ENCODE measurements around the gene NECTIN1.
A peak's percentile ranks its signal among the peaks of the same experiment; 100 is the strongest.

Gene NECTIN1

DNA sequence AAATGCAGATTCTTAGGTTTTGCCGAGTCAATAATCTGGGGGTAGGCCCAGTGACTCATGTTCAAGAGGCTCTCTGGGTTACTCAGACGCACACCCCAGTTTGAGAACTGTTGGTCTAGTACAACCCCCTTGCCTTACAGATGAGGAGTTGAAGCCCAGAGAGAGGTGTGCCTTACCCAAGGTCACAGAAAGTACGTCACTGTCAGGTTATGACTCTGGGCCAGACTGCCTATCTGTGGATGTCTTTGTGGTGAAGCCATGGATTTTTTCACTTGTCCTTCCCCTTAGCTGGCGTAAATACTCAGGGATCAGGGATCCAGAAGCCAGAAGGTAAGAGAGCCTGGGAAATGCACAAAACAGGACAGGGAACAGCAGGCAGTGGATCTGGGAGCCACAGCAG, 25.2 kb upstream of the NECTIN1 start:
- H3K27me3 ChIP-seq (ENCODE audit: low read length) = no peaks in the 10 kb centered on the region
- no peaks in the 10 kb centered on the region for H4K20me1 ChIP-seq (ENCODE audit: low read depth, low read length)
- no peaks in the 10 kb centered on the region for H3K36me3 ChIP-seq (ENCODE audit: low read length)
- H3F3A ChIP-seq (ENCODE audit: insufficient read depth) = no peaks in the 10 kb centered on the region
- no peaks in the 10 kb centered on the region for H3K9me3 ChIP-seq (ENCODE audit: insufficient read depth, low read length)
- H3K4me3 ChIP-seq (ENCODE audit: insufficient read depth, low read length, poor library complexity, severe bottlenecking) = no peak overlapping the region
- H3K79me2 ChIP-seq (ENCODE audit: insufficient read depth, low read length) = no peaks in the 10 kb centered on the region
- no peaks in the 10 kb centered on the region for H3K9me2 ChIP-seq (replicated peaks; ENCODE audit: insufficient read depth, low read length)
- TF ChIP-seq, protein P1, sequence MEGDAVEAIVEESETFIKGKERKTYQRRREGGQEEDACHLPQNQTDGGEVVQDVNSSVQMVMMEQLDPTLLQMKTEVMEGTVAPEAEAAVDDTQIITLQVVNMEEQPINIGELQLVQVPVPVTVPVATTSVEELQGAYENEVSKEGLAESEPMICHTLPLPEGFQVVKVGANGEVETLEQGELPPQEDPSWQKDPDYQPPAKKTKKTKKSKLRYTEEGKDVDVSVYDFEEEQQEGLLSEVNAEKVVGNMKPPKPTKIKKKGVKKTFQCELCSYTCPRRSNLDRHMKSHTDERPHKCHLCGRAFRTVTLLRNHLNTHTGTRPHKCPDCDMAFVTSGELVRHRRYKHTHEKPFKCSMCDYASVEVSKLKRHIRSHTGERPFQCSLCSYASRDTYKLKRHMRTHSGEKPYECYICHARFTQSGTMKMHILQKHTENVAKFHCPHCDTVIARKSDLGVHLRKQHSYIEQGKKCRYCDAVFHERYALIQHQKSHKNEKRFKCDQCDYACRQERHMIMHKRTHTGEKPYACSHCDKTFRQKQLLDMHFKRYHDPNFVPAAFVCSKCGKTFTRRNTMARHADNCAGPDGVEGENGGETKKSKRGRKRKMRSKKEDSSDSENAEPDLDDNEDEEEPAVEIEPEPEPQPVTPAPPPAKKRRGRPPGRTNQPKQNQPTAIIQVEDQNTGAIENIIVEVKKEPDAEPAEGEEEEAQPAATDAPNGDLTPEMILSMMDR (IDR thresholded peaks at IDR 0.05; ENCODE audit: insufficient read depth, low read length, poor library complexity, severe bottlenecking) = no peak
- no peak for TF ChIP-seq EZH2phosphoT487 (conservative IDR thresholded peaks at IDR 0.05; ENCODE audit: low read length)
- H3K9ac ChIP-seq (ENCODE audit: low read length) = no peak overlapping the region
- no peak overlapping the region for H2AFZ ChIP-seq (ENCODE audit: low read depth, low read length, severe bottlenecking)
- H3K27ac ChIP-seq (ENCODE audit: low read depth, low read length) = no peak overlapping the region
- no peak overlapping the region for H3K4me2 ChIP-seq (ENCODE audit: low read depth, low read length, poor library complexity, severe bottlenecking)

DNA sequence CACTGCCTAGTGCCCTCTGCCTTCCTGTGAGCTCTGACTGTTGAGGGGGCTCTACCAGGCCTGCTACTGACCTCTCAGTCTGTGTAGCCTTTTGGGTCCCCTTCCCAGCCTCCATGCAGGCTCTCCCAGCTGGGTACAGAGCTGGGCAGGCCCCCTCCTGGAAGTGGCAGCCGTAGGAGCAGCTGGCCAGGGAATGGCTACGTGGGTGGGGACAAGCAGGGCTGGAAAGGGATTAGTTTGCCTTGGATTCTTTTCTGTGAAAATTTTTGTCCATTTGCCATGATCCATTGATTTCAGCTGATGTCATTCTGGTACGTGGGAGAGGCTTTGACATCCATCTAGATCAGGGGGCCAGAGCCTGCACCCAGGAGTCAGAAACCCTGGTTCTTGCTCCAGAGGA, 23.9 kb upstream of the NECTIN1 start:
- TF ChIP-seq, protein P1 (IDR thresholded peaks at IDR 0.05; ENCODE audit: insufficient read depth, low read length, poor library complexity, severe bottlenecking) = no peak
- no peak for TF ChIP-seq EZH2phosphoT487 (conservative IDR thresholded peaks at IDR 0.05; ENCODE audit: low read length)
- no peaks in the 10 kb centered on the region for H3K36me3 ChIP-seq (ENCODE audit: low read length)
- H3K4me3 ChIP-seq (ENCODE audit: insufficient read depth, low read length, poor library complexity, severe bottlenecking) = no peak overlapping the region
- H4K20me1 ChIP-seq (ENCODE audit: low read depth, low read length) = no peaks in the 10 kb centered on the region
- H3K9me2 ChIP-seq (replicated peaks; ENCODE audit: insufficient read depth, low read length) = no peaks in the 10 kb centered on the region
- peak overlapping the region; percentile 10 for H3K4me2 ChIP-seq (ENCODE audit: low read depth, low read length, poor library complexity, severe bottlenecking)
- H3K79me2 ChIP-seq (ENCODE audit: insufficient read depth, low read length) = no peaks in the 10 kb centered on the region
- no peaks in the 10 kb centered on the region for H3K9me3 ChIP-seq (ENCODE audit: insufficient read depth, low read length)
- no peak overlapping the region for H2AFZ ChIP-seq (ENCODE audit: low read depth, low read length, severe bottlenecking)
- no peaks in the 10 kb centered on the region for H3K27me3 ChIP-seq (ENCODE audit: low read length)
- H3K27ac ChIP-seq (ENCODE audit: low read depth, low read length) = no peak overlapping the region
- no peaks in the 10 kb centered on the region for H3F3A ChIP-seq (ENCODE audit: insufficient read depth)
- H3K9ac ChIP-seq (ENCODE audit: low read length) = no peak overlapping the region; the same call in 1 of the 2 replicates

DNA sequence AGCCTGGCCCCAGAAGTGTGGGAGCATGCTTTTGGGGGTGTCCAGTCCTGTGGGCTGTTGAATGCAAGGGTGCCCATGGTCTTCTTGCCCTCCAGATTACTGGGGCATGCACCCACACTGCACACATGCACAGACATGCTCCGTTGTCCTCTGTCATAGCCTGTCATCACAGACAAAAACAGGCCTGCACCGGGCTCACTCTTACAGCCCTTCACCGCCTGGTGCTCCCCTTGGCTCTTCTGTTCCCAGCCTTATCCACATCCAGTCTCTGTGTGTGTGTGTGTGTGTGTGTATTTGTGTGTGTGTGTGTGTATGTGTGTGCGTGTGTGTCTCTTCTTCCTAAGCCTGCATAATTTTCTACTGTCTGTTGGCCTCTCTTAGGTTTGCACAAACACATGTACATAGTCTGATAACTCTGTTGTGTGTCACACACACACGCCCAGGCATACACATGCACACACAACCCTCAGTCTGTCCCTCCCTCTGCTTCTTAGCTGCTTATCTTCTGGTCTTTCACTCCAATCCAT, 23.4 kb upstream of the NECTIN1 start:
- H3K27ac ChIP-seq (ENCODE audit: low read depth, low read length) = no peak overlapping the region
- no peaks in the 10 kb centered on the region for H3K27me3 ChIP-seq (ENCODE audit: low read length)
- no peaks in the 10 kb centered on the region for H3K9me3 ChIP-seq (ENCODE audit: insufficient read depth, low read length)
- H3K9ac ChIP-seq (ENCODE audit: low read length) = no peak overlapping the region; the same call in 1 of the 2 replicates
- no peaks in the 10 kb centered on the region for H3K9me2 ChIP-seq (replicated peaks; ENCODE audit: insufficient read depth, low read length)
- no peak for TF ChIP-seq EZH2phosphoT487 (conservative IDR thresholded peaks at IDR 0.05; ENCODE audit: low read length)
- TF ChIP-seq, protein P1 (IDR thresholded peaks at IDR 0.05; ENCODE audit: insufficient read depth, low read length, poor library complexity, severe bottlenecking) = no peak
- H4K20me1 ChIP-seq (ENCODE audit: low read depth, low read length) = no peaks in the 10 kb centered on the region
- H3F3A ChIP-seq (ENCODE audit: insufficient read depth) = no peaks in the 10 kb centered on the region
- H3K79me2 ChIP-seq (ENCODE audit: insufficient read depth, low read length) = no peaks in the 10 kb centered on the region
- no peak overlapping the region for H3K4me3 ChIP-seq (ENCODE audit: insufficient read depth, low read length, poor library complexity, severe bottlenecking)
- peak overlapping the region; percentile 10 for H3K4me2 ChIP-seq (ENCODE audit: low read depth, low read length, poor library complexity, severe bottlenecking)
- no peaks in the 10 kb centered on the region for H3K36me3 ChIP-seq (ENCODE audit: low read length)
- H2AFZ ChIP-seq (ENCODE audit: low read depth, low read length, severe bottlenecking) = no peak overlapping the region
